ENCODE results near the gene PRKAG2. TPM values are rescaled to one million over a fixed set of nuclear protein-coding genes. Genes with fewer than 3 reads are reported as not detected.

The PRKAG2 gene
- total RNA-seq, 2 donors from 2014 or later: 23.2 to 28.4 TPM

DNA sequence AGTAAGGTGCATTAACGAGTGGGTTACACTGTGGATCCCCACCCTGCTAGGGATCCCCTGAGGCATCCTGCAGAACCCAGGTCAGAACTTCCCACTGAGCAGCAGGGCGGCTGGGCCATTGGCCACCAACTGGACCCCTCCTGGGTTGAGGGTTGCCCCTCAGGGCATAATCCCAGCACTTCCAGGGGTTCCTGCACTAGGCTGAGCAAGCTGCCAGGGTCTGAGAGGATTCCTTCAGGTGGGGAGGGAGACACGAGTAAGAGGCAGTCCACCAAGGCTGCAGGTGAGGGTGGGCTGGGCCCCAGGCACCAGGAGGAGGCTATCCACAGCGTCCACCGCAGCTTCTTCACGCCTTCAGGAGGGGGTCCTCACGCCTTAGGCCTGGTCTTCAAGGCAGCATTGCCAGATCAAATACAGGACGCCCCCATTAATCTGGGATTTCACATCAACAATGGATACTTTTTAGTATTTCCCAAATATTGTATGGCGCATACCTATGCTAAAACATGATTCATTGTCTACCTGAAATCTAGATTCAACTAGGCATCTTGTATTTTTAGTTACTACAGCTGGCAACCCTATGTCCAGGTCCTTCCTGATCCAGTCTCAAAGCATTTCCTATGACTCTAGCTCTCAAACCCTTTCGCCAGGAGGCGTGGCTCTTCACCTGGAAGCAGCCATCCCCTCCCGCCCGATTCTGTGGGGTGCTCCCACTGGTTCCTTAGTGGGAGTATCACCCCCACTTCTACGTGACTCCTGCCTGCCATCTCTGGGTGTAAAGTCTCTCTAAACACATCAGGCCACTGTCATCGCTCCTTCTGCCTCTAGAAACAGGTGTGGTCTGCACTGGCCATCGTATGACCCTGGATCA is 4.1 kb downstream of the PRKAG2 start:
- DNase-seq: no peak

GRCh38 chr7:151871904-151872303 is 5.0 kb downstream of the PRKAG2 start:
- ATAC-seq (replicated peaks in 1 of 2) (no peak), DNase-seq (no peak)
- Mint-ChIP-seq H3K27ac (no peak overlapping the region), H3K4me3 (no peak overlapping the region), H3K27me3 (ENCODE audit: low read depth) (no peaks in the 10 kb centered on the region), H3K9me3 (no peaks in the 10 kb centered on the region), H3K4me1 (ENCODE audit: low read depth) (peaks cover 22% of the 10 kb centered on the region), H3K36me3 (ENCODE audit: insufficient read depth in 2 of 2) (no peaks in the 10 kb centered on the region)

More for the DNA sequence above, 4.1 kb downstream of the PRKAG2 start:
- H3K4me3 Mint-ChIP-seq: no peak overlapping the region
- peaks cover 22% of the 10 kb centered on the region for H3K4me1 Mint-ChIP-seq (ENCODE audit: low read depth)
- no peaks in the 10 kb centered on the region for H3K36me3 Mint-ChIP-seq (ENCODE audit: insufficient read depth in 2 of 2)
- no peak overlapping the region for H3K27ac Mint-ChIP-seq
- no peak for ATAC-seq (replicated peaks in 1 of 2)
- H3K27me3 Mint-ChIP-seq (ENCODE audit: low read depth): no peaks in the 10 kb centered on the region
- no peaks in the 10 kb centered on the region for H3K9me3 Mint-ChIP-seq

GRCh38 chr7:151871189-151871735 is 5.7 kb downstream of the PRKAG2 start:
- Mint-ChIP-seq H3K4me3 (no peak overlapping the region), H3K9me3 (no peaks in the 10 kb centered on the region), H3K36me3 (ENCODE audit: insufficient read depth in 2 of 2) (no peaks in the 10 kb centered on the region), H3K4me1 (ENCODE audit: low read depth) (peaks cover 22% of the 10 kb centered on the region), H3K27ac (no peak overlapping the region), H3K27me3 (ENCODE audit: low read depth) (no peaks in the 10 kb centered on the region)
- ATAC-seq (replicated peaks in 1 of 2) (no peak), DNase-seq (no peak)

- H3K36me3 Mint-ChIP-seq (ENCODE audit: insufficient read depth in 2 of 2): no peaks in the 10 kb centered on the region
- no peaks in the 10 kb centered on the region for H3K27me3 Mint-ChIP-seq (ENCODE audit: low read depth)
- H3K9me3 Mint-ChIP-seq: no peaks in the 10 kb centered on the region
- H3K27ac Mint-ChIP-seq: no peak overlapping the region
- H3K4me1 Mint-ChIP-seq (ENCODE audit: low read depth): peaks cover 19% of the 10 kb centered on the region
- ATAC-seq (replicated peaks in 1 of 2) (no peak), DNase-seq (no peak)
- no peak overlapping the region for H3K4me3 Mint-ChIP-seq
Observed at GRCh38 chr7:151869968-151870918, 6.7 kb downstream of the PRKAG2 start.

DNA sequence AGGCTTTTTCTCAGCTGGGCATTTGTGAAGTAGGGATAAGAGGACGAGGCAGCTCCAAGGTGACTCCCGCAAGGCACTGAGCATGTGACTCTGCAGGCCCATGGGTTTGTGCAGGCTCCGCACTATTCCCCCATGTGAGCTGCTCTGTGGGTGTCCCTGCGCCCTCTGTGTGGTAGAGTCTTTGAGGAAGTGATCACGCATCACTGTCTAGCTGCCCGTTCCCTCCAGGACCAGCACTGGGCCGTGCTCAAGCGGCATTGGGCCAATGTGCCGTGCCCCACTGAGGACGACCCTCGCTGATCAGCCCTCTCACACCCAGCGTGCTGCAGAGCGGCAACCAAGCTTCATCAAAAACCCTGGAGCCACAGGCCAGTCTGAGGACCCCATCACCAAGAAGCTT is 7.5 kb downstream of the PRKAG2 start:
- no peaks in the 10 kb centered on the region for H3K27me3 Mint-ChIP-seq (ENCODE audit: low read depth)
- no peak overlapping the region for H3K27ac Mint-ChIP-seq
- DNase-seq (no peak), ATAC-seq (replicated peaks in 1 of 2) (no peak)
- H3K36me3 Mint-ChIP-seq (ENCODE audit: insufficient read depth in 2 of 2): no peaks in the 10 kb centered on the region
- no peak overlapping the region for H3K4me3 Mint-ChIP-seq
- peaks cover 14% of the 10 kb centered on the region for H3K4me1 Mint-ChIP-seq (ENCODE audit: low read depth)
- H3K9me3 Mint-ChIP-seq: no peaks in the 10 kb centered on the region

DNA sequence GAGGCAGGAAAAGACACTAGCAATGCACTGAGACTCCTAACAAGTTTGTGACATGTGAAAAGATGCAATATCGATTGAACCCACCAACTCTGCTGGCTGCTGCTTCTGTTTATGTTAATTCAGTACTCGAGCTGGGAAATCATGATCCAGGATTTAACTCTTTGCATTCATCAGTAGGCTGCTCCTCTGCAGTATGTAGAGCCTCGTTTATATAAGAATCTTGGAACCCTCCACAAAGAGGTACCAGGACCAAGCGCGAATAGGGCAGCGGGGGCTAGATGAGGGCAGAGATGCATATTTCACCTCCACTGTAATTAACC is 7.8 kb downstream of the PRKAG2 start:
- no peak for ATAC-seq (replicated peaks in 1 of 2)
- Mint-ChIP-seq H3K4me3 (no peak overlapping the region), H3K4me1 (ENCODE audit: low read depth) (peaks cover 14% of the 10 kb centered on the region), H3K9me3 (no peaks in the 10 kb centered on the region), H3K36me3 (ENCODE audit: insufficient read depth in 2 of 2) (no peaks in the 10 kb centered on the region), H3K27me3 (ENCODE audit: low read depth) (no peaks in the 10 kb centered on the region), H3K27ac (no peak overlapping the region)
- DNase-seq: no peak

DNA sequence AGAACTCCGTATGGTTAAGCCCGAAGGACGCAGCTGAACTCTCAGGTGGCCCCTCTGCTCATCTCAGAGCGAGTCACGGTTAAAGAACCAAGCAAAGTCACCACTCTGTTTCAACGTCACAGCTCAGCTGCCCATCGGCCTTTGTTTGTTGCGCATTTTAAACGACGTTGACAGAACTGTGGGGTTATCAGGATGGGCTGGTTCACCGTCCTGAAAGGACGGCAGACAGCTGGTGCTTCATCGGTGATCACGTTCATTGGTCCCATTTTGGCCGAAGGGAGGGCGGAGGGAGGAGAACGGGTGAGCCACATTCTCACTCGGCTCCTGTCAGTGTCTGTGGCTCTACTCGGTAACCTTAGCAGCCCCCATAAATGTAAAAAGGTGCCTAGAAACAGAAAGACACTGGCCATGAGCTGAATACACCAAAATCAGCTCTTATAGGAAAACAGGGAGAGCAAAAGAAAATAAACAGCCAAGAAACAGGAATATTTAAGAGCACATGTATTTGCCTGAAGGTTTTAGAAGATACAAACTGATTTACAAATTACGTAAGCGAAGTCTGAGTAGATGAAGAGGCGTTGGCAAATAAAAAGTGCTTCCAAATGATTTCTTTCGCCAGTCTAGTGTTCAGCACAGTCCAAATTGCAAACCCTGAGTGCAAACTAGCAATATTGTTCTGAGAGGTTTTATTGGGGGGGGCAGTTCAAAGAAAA is 8.4 kb downstream of the PRKAG2 start:
- H3K4me1 Mint-ChIP-seq (ENCODE audit: low read depth): peaks cover 12% of the 10 kb centered on the region
- no peak for ATAC-seq (replicated peaks in 1 of 2)
- H3K4me3 Mint-ChIP-seq: no peak overlapping the region
- no peak overlapping the region for H3K27ac Mint-ChIP-seq
- no peaks in the 10 kb centered on the region for H3K9me3 Mint-ChIP-seq
- no peaks in the 10 kb centered on the region for H3K27me3 Mint-ChIP-seq (ENCODE audit: low read depth)
- no peaks in the 10 kb centered on the region for H3K36me3 Mint-ChIP-seq (ENCODE audit: insufficient read depth in 2 of 2)
- no peak for DNase-seq

DNA sequence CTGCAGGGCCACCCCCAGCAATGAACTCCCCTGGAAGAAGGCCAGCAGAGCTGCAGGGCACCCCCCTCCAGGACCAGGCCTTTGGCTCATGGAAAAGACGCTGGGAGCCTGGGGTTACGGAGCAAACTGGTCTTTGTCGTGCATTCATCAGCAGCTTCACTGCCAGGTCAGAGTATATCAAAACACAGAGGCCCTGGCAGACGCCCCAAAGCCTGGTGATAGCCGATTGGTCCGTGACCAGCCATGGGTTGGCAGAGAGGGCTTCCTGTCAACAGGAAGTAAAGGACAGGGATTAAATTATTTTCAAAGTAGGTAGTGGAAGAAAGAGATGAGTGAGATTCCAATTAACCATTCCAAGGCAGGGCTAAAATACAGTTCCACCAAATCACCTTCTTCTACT is 9.0 kb downstream of the PRKAG2 start:
- Mint-ChIP-seq H3K4me3 (no peak overlapping the region), H3K27me3 (ENCODE audit: low read depth) (no peaks in the 10 kb centered on the region), H3K36me3 (ENCODE audit: insufficient read depth in 2 of 2) (no peaks in the 10 kb centered on the region), H3K9me3 (no peaks in the 10 kb centered on the region), H3K27ac (no peak overlapping the region), H3K4me1 (ENCODE audit: low read depth) (peaks cover 6% of the 10 kb centered on the region)
- no peak for ATAC-seq (replicated peaks in 1 of 2)
- DNase-seq: no peak

DNA sequence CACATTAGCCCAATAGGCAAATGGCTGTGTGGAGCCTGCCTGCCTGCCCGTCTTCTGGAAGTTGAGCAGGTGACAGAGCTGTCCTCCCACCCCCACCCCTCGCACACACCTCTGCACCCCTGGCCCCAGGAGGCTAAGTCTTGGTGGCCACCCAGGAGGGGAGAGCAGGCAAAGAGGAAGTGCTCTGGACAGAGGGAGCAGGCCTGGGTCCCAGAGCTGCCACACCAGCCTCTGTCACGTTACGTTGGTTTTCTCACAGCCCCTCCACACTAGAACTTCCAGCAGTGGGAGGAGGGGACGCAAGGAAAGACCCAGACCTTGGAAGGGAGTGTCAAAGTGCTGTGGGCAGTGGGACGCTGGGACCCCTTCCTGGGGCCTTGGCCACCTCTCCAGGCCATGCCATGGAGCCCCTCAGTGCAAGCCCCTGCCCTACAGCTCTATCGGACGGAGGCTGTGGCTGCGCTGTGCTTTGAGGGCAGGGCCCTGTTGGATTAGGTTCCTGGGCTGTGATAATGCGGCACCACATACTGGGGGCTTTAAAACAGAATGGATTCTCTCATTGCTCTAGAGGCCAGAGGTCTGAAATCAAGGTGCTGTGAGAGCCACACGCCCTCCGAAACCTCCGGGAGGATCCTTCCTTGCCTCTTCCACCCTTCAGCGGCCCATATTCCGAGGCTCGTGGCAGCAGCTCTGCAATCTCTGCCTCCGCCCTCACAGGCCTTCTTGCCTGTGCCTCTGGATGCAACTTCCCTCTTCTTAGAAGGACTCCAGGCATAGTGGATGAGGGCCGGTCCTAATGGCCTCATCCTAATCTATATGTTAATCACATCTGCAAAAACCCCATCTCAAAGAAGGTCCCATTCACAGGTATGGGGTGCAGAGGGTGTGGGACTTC is 9.9 kb downstream of the PRKAG2 start:
- Mint-ChIP-seq H3K27ac (no peak overlapping the region), H3K9me3 (no peaks in the 10 kb centered on the region), H3K36me3 (ENCODE audit: insufficient read depth in 2 of 2) (no peaks in the 10 kb centered on the region), H3K4me3 (no peak overlapping the region), H3K27me3 (ENCODE audit: low read depth) (no peaks in the 10 kb centered on the region), H3K4me1 (ENCODE audit: low read depth) (peaks cover 5% of the 10 kb centered on the region)
- DNase-seq (no peak), ATAC-seq (replicated peaks in 1 of 2) (no peak)

DNA sequence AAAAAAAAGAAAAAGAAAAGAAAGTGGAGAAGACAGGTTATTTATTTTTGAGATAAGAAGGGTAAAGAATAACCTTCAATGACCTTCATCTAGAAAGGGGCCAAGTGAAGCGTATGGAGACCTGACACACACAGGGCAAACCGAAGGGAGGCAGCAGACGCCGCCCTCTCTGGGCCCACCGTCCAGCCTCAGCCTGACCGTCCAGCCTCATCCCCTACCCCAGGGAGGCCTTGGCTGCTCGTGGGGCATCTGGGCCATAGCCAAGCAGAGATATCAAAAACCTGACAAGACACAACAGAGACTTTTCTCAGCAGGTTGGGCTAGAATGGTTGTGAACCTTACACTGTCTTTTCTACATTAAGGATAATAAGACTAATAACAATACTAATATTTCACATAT is 10.9 kb downstream of the PRKAG2 start:
- Mint-ChIP-seq H3K36me3 (ENCODE audit: insufficient read depth in 2 of 2) (no peaks in the 10 kb centered on the region), H3K4me1 (ENCODE audit: low read depth) (peaks cover 4% of the 10 kb centered on the region), H3K4me3 (no peak overlapping the region), H3K9me3 (no peaks in the 10 kb centered on the region), H3K27me3 (ENCODE audit: low read depth) (no peaks in the 10 kb centered on the region), H3K27ac (no peak overlapping the region)
- no peak for ATAC-seq (replicated peaks in 1 of 2)
- DNase-seq: no peak

GRCh38 chr7:151865070-151865670 is 11.7 kb downstream of the PRKAG2 start:
- Mint-ChIP-seq H3K36me3 (ENCODE audit: insufficient read depth in 2 of 2) (no peaks in the 10 kb centered on the region), H3K27me3 (ENCODE audit: low read depth) (no peaks in the 10 kb centered on the region), H3K9me3 (no peaks in the 10 kb centered on the region), H3K4me1 (ENCODE audit: low read depth) (no peaks in the 10 kb centered on the region), H3K27ac (no peak overlapping the region), H3K4me3 (no peak overlapping the region)
- ATAC-seq (replicated peaks in 1 of 2) (no peak), DNase-seq (no peak)

DNA sequence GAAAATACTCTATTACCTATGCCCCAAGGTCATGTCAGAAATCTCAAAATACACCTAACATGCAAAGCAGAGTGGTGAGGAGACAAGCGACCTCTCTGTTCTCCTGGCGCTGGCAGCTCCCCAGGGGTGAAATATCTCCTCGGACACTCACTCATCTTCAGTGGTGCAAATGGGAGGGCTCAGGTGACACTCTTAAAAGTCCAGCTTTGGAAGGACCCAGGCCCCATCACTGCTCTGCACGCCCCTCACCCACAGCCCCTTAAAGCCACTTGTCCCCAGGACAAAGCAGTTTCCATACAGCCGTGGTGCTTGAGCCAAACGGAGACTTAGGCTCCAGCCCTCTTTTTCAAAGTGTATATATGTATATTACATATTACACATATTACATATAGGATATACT is 12.4 kb downstream of the PRKAG2 start:
- no peak for DNase-seq
- no peaks in the 10 kb centered on the region for H3K4me1 Mint-ChIP-seq (ENCODE audit: low read depth)
- no peaks in the 10 kb centered on the region for H3K9me3 Mint-ChIP-seq
- no peaks in the 10 kb centered on the region for H3K27me3 Mint-ChIP-seq (ENCODE audit: low read depth)
- no peaks in the 10 kb centered on the region for H3K36me3 Mint-ChIP-seq (ENCODE audit: insufficient read depth in 2 of 2)
- H3K4me3 Mint-ChIP-seq: no peak overlapping the region
- ATAC-seq (replicated peaks in 1 of 2): no peak
- no peak overlapping the region for H3K27ac Mint-ChIP-seq
